Measurements from ENCODE around the gene PPP1R1B. TPM values are rescaled to one million over a fixed set of nuclear protein-coding genes. Genes with fewer than 3 reads are reported as not detected.

Gene PPP1R1B
- total RNA-seq, result not detected

DNA sequence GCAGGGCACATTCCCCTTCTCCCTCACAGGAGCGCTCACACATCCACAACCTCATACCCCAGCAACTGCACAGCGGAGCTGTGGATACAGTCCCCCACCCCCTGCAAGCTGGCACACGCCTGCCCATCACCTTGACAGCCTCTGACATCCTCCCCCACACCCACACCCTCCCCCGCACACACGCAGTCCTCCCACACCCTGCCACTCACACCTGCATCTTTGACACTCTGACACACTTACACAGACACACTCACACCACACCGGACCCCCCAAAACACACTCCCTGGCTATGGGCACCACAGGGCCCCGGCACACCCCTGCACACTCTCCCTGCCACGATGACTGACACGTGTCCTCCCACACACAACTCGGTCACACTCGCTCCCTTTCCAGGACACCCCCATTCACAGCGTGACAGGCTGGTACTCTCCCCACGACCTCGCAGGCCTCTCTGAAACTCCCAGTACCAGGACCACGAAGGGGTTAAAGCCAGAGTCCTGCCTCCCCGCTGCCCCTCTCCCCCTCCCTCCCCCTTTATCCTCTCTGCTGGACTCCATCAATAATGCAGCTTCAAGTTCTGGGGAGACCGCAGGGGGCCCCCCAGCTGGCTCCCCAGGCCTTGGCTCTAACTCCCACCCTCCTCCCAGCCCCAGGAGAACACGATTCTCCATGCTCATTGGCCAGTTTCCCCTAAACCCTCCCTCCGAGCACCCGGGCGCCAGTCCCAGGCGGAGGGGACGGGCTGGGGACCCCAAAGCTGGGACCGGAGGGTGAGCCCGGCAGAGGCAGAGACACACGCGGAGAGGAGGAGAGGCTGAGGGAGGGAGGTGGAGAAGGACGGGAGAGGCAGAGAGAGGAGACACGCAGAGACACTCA lies at the start of gene PPP1R1B:
Gene PPP1R1B, plus strand, starts transcription at position 782 of the 876 bp plus-strand sequence. CDS start 441 bp downstream, outside the sequence.

DNA sequence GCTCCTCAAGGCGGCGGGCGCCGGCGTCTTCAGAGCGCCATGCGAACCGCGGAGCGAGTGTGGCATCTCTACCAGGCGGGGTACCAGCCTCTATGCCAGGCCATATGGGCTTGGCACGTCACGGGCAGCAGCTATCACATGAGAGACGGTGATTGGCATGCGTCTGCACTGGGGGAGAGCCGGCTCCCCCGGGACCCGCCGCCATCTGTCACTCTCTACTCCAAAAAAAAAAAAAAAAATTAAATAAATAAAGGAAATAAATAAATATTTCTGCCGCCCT lies 19.0 kb upstream of the PPP1R1B start, which contains the start of gene NEUROD2:
Gene NEUROD2, minus strand, starts transcription at position 70 of the 280 bp plus-strand sequence. CDS start 1,321 bp downstream, outside the sequence.

DNA sequence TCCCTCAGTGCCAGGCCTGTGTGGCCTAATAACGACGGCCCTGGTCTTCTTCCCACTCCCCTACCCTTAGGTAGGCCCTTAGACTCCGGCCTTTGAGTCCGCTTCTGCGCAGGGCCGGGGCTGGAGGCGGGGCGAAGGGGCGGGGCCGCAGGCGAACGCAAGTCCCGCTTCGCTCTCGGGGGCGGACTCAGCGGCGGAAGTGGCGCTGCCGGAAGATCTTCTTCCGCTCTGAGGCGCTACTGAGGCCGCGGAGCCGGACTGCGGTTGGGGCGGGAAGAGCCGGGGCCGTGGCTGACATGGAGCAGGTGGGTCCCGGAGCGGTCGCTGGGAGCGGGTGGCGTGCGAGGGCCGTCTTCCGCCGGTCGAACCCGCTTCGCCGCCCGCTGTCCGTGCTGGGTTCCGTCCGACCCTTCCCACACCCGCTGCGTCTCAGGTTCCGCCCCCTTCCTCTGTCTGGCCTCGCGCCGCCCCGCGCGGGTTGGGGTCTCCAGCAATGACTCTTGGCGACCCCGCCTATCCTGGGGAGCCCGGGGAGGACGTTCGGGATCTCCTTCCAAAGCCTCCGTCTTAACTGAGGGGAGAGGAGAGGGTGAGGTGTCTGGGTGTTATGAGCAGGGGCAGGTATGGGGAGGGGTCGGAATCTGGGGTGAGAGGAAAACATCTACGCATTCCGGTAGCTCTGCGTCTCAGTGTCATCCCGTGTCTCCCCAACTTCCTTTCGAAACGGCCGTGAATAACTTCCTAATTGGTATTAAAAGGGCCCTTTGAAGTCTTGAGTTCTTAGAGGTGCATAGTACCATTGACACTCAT lies 10.4 kb downstream of the PPP1R1B start, which contains the start of gene STARD3:
Gene STARD3, plus strand, starts transcription at position 218 of the 810 bp plus-strand sequence. CDS start 16,388 bp downstream, outside the sequence.

DNA sequence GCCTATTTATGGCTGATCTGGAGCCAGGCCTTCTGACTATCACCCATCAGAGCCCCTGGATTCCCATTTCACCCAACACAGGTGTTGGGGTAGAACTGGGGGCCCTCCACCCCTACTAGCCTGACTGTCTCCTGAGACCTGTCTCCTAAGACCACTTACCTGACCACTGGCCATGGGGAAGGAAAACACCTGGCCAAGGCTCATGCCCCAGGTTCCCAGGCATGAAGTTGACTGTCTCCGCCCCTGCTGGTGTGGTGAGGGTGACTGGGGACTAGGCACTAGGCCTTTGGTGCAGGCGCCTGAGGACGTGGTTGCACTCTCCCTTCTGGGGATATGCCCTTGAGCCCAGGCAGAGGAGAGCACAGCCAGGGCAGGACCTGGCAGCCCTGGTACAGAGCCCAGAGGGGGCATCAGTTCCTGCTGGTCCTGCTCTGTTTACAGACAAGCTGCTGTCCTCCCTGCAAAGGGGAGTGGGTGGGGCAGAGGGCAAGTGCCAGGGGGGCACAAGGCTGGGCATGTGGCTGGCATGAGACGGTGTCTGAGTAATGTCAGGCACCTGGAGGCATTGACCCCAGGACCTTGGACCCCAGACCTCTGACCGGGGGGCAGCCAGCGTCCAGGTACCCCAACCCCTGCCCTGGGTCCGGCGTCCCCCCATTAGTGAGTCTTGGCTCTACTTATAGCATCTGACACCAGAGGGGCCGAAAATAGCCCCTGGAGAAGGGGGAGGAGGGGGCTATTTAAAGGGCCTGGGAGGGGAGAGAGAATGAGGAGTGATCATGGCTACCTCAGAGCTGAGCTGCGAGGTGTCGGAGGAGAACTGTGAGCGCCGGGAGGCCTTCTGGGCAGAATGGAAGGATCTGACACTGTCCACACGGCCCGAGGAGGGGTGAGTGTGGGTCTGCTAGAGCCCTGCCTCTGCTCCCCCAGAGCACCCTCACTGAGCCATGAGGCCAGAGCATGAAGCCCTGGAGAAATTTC lies 38.1 kb downstream of the PPP1R1B start, which contains the start of gene TCAP:
Gene TCAP, plus strand, starts transcription at position 769 of the 981 bp plus-strand sequence. Its CDS starts 11 bp downstream, at position 780.

DNA sequence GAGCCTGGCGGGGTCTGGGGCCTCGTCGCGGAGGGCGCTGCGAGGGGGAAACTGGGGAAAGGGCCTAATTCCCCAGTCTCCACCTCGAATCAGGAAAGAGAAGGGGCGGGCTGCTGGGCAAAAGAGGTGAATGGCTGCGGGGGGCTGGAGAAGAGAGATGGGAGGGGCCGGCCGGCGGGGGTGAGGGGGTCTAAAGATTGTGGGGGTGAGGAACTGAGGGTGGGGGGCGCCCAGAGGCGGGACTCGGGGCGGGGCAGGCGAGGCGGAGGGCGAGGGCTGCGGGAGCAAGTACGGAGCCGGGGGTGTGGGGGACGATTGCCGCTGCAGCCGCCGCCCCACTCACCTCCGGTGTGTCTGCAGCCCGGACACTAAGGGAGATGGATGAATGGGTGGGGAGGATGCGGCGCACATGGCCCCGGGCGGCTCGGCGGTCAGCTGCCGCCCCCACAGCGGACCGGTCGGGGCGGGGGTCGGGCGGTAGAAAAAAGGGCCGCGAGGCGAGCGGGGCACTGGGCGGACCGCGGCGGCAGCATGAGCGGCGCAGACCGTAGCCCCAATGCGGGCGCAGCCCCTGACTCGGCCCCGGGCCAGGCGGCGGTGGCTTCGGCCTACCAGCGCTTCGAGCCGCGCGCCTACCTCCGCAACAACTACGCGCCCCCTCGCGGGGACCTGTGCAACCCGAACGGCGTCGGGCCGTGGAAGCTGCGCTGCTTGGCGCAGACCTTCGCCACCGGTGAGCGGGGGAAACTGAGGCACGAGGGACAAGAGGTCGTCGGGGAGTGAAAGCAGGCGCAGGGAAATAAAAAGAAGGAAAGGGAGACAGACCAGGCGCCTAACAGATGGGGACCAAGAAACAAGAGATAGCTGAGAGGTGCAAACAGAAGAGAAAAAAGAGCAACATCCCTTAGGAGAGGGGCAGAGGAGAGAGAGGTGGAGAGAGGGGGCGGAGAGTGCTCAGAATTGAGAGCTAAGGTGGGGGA lies 41.5 kb downstream of the PPP1R1B start, which contains the start of gene PNMT:
Gene PNMT, plus strand, starts transcription at position 509 of the 980 bp plus-strand sequence. Its CDS starts 23 bp downstream, at position 532.

Other genes with a start within 250 kb of the PPP1R1B start
- 10 to 100 TPM in 1 of 2 donors, 1 to 10 TPM in 1; 7.0 to 12.0 TPM for gene FBXL20, start 225.3 kb upstream of the PPP1R1B start, total RNA-seq
- 10 to 100 TPM; 23.4 to 30.6 TPM for gene MED1, start 175.7 kb upstream of the PPP1R1B start, total RNA-seq
- 10 to 100 TPM; 37.9 to 44.0 TPM for gene CDK12, start 165.5 kb upstream of the PPP1R1B start, total RNA-seq
- not detected for gene NEUROD2, start 19.0 kb upstream of the PPP1R1B start, total RNA-seq
- gene STARD3, start 10.2 kb downstream of the PPP1R1B start, total RNA-seq, result 10 to 100 TPM; 37.2 to 39.3 TPM
- gene TCAP, start 38.4 kb downstream of the PPP1R1B start, total RNA-seq, result under 1 TPM; 0.33 to 0.34 TPM
- gene PNMT, start 41.5 kb downstream of the PPP1R1B start, total RNA-seq, result not detected
- gene PGAP3, start 61.1 kb downstream of the PPP1R1B start, total RNA-seq, result 1 to 10 TPM; 4.0 to 8.3 TPM
- 10 to 100 TPM; 29.0 to 32.7 TPM for gene ERBB2, start 73.1 kb downstream of the PPP1R1B start, total RNA-seq
- gene MIEN1, start 103.6 kb downstream of the PPP1R1B start, total RNA-seq, result 10 to 100 TPM; 19.6 to 26.8 TPM
- under 1 TPM in 1 of 2 donors, not detected in 1; 0.33 TPM for gene GRB7, start 111.0 kb downstream of the PPP1R1B start, total RNA-seq
- not detected for gene IKZF3, start 237.4 kb downstream of the PPP1R1B start, total RNA-seq
- gene ZPBP2, start 241.2 kb downstream of the PPP1R1B start, total RNA-seq, result not detected

Data from melanocyte of skin (primary cell).